H9 (cell line): Measurements from ENCODE around the gene HAGHL. TPM values are rescaled to one million over a fixed set of nuclear protein-coding genes. Genes with fewer than 3 reads are reported as not detected.

Source experiments
- DNase-seq: peaks from one replicate; pipeline ENCODE4 v3.0.0-alpha.2; 2017
- H2AFZ ChIP-seq: one replicate; pipeline ENCODE4 v1.6.1; 2013; ENCODE audit warnings: mild to moderate bottlenecking, low read length, control low read depth, moderate library complexity
- H2AK5ac ChIP-seq: 2 replicates; pipeline ENCODE4 v1.6.1; 2013; ENCODE audit warnings: low read length, control low read depth, mixed read lengths; ENCODE audit not compliant: insufficient read length
- H2BK120ac ChIP-seq: one replicate; pipeline ENCODE4 v1.6.1; 2013; ENCODE audit warnings: low read depth, mild to moderate bottlenecking, low read length, control low read depth, inconsistent platforms; ENCODE audit not compliant: poor library complexity, severe bottlenecking
- H2BK12ac ChIP-seq: 2 replicates; pipeline ENCODE4 v1.6.1; 2013; ENCODE audit warnings: low read length, control low read depth, mixed read lengths, low read depth; ENCODE audit not compliant: insufficient read length
- H2BK15ac ChIP-seq: 2 replicates; pipeline ENCODE4 v1.6.1; 2013; ENCODE audit warnings: low read depth, low read length, control low read depth
- H2BK20ac ChIP-seq: one replicate; pipeline ENCODE4 v1.6.1; 2013; ENCODE audit warnings: low read depth, mild to moderate bottlenecking, low read length, control low read depth, inconsistent platforms; ENCODE audit not compliant: poor library complexity, severe bottlenecking
- H2BK5ac ChIP-seq: 2 replicates; pipeline ENCODE4 v1.6.1; 2013; ENCODE audit warnings: low read length, control low read depth, mixed read lengths; ENCODE audit not compliant: insufficient read length
- H3K14ac ChIP-seq: 2 replicates; pipeline ENCODE4 v1.6.1; 2013; ENCODE audit warnings: low read length, control low read depth; ENCODE audit not compliant: insufficient read depth
- H3K18ac ChIP-seq: 2 replicates; pipeline ENCODE4 v1.6.1; 2013; ENCODE audit warnings: low read depth, mild to moderate bottlenecking, mixed read lengths, low read length, control low read depth; ENCODE audit not compliant: insufficient read length
- H3K23ac ChIP-seq: 2 replicates; pipeline ENCODE4 v1.6.1; 2013; ENCODE audit warnings: low read length, control low read depth, mixed read lengths, low read depth; ENCODE audit not compliant: insufficient read length
- H3K23me2 ChIP-seq: 2 replicates; pipeline ENCODE4 v1.6.1; 2013; ENCODE audit warnings: low read depth, mild to moderate bottlenecking, mixed read lengths, low read length, control low read depth; ENCODE audit not compliant: insufficient read length, poor library complexity, severe bottlenecking
- H3K27ac ChIP-seq: 2 replicates; pipeline ENCODE4 v1.5.1; 2013; ENCODE audit warnings: low read length, control low read depth, mixed read lengths, low read depth; ENCODE audit not compliant: insufficient read length
- H3K27me3 ChIP-seq: 2 replicates; pipeline ENCODE4 v1.6.1; 2013; ENCODE audit warnings: low read length, control low read depth, inconsistent platforms; ENCODE audit not compliant: insufficient read depth
- H3K4ac ChIP-seq: 2 replicates; pipeline ENCODE4 v1.6.1; 2013; ENCODE audit warnings: low read depth, mild to moderate bottlenecking, control low read depth, inconsistent platforms, low read length, moderate library complexity
- H3K4me1 ChIP-seq: 2 replicates; pipeline ENCODE4 v1.6.1; 2013; ENCODE audit warnings: low read length, control low read depth, inconsistent platforms; ENCODE audit not compliant: insufficient read depth
- H3K4me2 ChIP-seq: 2 replicates; pipeline ENCODE4 v1.6.1; 2013; ENCODE audit warnings: low read length, control low read depth, mixed read lengths; ENCODE audit not compliant: insufficient read length, insufficient read depth
- H3K56ac ChIP-seq: 2 replicates; pipeline ENCODE4 v1.6.1; 2013; ENCODE audit warnings: low read depth, mild to moderate bottlenecking, mixed read lengths, low read length, control low read depth; ENCODE audit not compliant: insufficient read length
- H3K79me1 ChIP-seq: 2 replicates; pipeline ENCODE4 v1.6.1; 2013; ENCODE audit warnings: low read depth, mild to moderate bottlenecking, moderate library complexity, low read length, control low read depth, inconsistent platforms; ENCODE audit not compliant: insufficient read depth, poor library complexity, severe bottlenecking
- H3K79me2 ChIP-seq: 2 replicates; pipeline ENCODE4 v1.6.1; 2013; ENCODE audit warnings: low read length, control low read depth, inconsistent platforms; ENCODE audit not compliant: insufficient read depth
- H3K9ac ChIP-seq: 2 replicates; pipeline ENCODE4 v1.6.1; 2013; ENCODE audit warnings: low read length, control low read depth, mixed read lengths; ENCODE audit not compliant: insufficient read length; ENCODE audit errors: extremely low read depth
- H3K9me3 ChIP-seq: one replicate; pipeline ENCODE4 v1.6.1; 2013; ENCODE audit warnings: low read depth, low read length, inconsistent platforms; ENCODE audit not compliant: control insufficient read depth
- H3T11ph ChIP-seq: one replicate; pipeline ENCODE4 v1.6.1; 2013; ENCODE audit warnings: mild to moderate bottlenecking, low read length, control low read depth, inconsistent platforms
- H4K20me1 ChIP-seq: one replicate; pipeline ENCODE4 v1.6.1; 2013; ENCODE audit not compliant: control insufficient read depth, insufficient read length, insufficient read depth
- H4K5ac ChIP-seq: 2 replicates; pipeline ENCODE4 v1.6.1; 2013; ENCODE audit warnings: low read depth, mild to moderate bottlenecking, mixed read lengths, low read length, control low read depth; ENCODE audit not compliant: insufficient read length
- H4K8ac ChIP-seq: replicated peaks from 2 replicates; pipeline ENCODE4 v1.6.1; 2013; ENCODE audit warnings: low read length, control low read depth, mixed read lengths, low read depth; ENCODE audit not compliant: insufficient read length
- H4K91ac ChIP-seq: 2 replicates; pipeline ENCODE4 v1.6.1; 2013; ENCODE audit warnings: low read depth, mild to moderate bottlenecking, moderate library complexity, mixed read lengths, low read length, control low read depth; ENCODE audit not compliant: insufficient read length
- H3K27ac Mint-ChIP-seq, 3 experiments: 2 replicates in 2 of 3; 3 replicates in 1 of 3; pipeline ENCODE4 v1.8.0; 2020 to 2021; ENCODE audit warnings: mixed read lengths in 3 of 3, mild to moderate bottlenecking in 1 of 3, moderate library complexity in 1 of 3
- H3K27me3 Mint-ChIP-seq: 2 replicates; pipeline ENCODE4 v1.8.0; 2021; ENCODE audit warnings: low read depth, mild to moderate bottlenecking, moderate library complexity, mixed read lengths
- H3K36me3 Mint-ChIP-seq, 3 experiments: 2 replicates in 2 of 3; 3 replicates in 1 of 3; pipeline ENCODE4 v1.8.0; 2020 to 2021; ENCODE audit warnings: low read depth in 3 of 3, mixed read lengths in 3 of 3; ENCODE audit not compliant: insufficient read depth in 1 of 3
- H3K4me1 Mint-ChIP-seq, 2 experiments: 2 replicates each; pipeline ENCODE4 v1.8.0; 2020; ENCODE audit warnings: mixed read lengths in 2 of 2
- H3K4me3 Mint-ChIP-seq, 2 experiments: 2 replicates in 1 of 2; 3 replicates in 1 of 2; pipeline ENCODE4 v1.8.0; 2020 to 2021; ENCODE audit warnings: mild to moderate bottlenecking in 2 of 2, mixed read lengths in 2 of 2, moderate library complexity in 1 of 2
- H3K9me3 Mint-ChIP-seq, 2 experiments: 2 replicates in 1 of 2; 3 replicates in 1 of 2; pipeline ENCODE4 v1.8.0; 2020; ENCODE audit warnings: mild to moderate bottlenecking in 2 of 2, mixed read lengths in 2 of 2, moderate library complexity in 1 of 2
- CTCF ChIP-seq: fragments of 200-600 bp; sonication (generic); conservative IDR thresholded peaks from 3 replicates; pipeline ENCODE4 v1.8.0; 2021; ENCODE audit warnings: antibody characterized with exemption, mild to moderate bottlenecking
- WGBS: extraction: QIAGEN DNeasy Blood & Tissue Kit; methylation state at CpG from one replicate; pipeline ENCODE4 v1.1.7; 2013; ENCODE audit warnings: missing lambda C conversion rate, low lambda C conversion rate, mixed read lengths; ENCODE audit not compliant: insufficient read length; ENCODE audit errors: extremely low coverage; 5-methylcytosine and 5-hydroxymethylcytosine counted together
- total RNA-seq: library from RNA; stranded (reverse); gene quantifications from 2 replicates; pipeline ENCODE4 v1.2.1, GENCODE V29; 2021

Gene HAGHL
- total RNA-seq, 1 experiment from 2014 or later = 25.2 TPM

DNA sequence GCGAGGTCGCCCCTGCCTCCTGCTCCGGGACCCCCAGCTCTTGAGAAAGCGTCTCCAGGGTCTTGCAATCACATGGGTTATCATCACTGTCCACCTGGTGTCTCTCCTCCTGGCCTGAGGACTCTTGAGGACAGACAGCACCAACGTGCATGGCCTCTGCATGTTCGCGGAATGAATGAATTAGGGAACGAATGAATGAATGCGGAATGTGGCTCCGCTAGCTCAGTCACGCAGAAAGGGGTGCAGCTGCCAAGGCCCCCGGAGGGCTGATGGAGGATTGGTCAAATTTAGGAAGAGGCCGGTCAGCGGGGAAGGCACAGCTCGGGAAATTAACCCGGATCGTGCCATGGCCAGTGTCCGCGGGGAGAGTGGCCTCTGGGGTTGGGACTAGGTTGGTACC, 24.6 kb upstream of the HAGHL start:
- no peak overlapping the region for H3K9ac ChIP-seq
- no peak overlapping the region for H3K4me2 ChIP-seq
- no peaks in the 10 kb centered on the region for H3K4me1 ChIP-seq
- no peaks in the 10 kb centered on the region for H3K79me2 ChIP-seq
- no peaks in the 10 kb centered on the region for H4K20me1 ChIP-seq
- H3K27me3 Mint-ChIP-seq = peaks cover 89% of the 10 kb centered on the region
- H3K36me3 Mint-ChIP-seq = peaks cover 0 to 3% (median 0%) of the 10 kb centered on the region in 3 experiments; a peak in 2 of 7 replicates
- peaks cover 4% of the 10 kb centered on the region for H3K23me2 ChIP-seq
- no peak overlapping the region for H4K5ac ChIP-seq
- peak overlapping the region in 1 of 2 experiments; percentile 41; a peak in 2 of 5 replicates for H3K4me3 Mint-ChIP-seq
- H3K18ac ChIP-seq = no peak overlapping the region
- H3K79me1 ChIP-seq = no peaks in the 10 kb centered on the region
- TF ChIP-seq CTCF = no peak
- no peaks in the 10 kb centered on the region for H3K9me3 ChIP-seq
- no peak overlapping the region for H3K4ac ChIP-seq
- H3K4me1 Mint-ChIP-seq = peaks cover 0 to 7% of the 10 kb centered on the region in 2 experiments; a peak in 1 of 4 replicates
- no peak overlapping the region for H2AFZ ChIP-seq
- H2BK120ac ChIP-seq = no peak overlapping the region
- no peak overlapping the region for H4K91ac ChIP-seq
- H3K56ac ChIP-seq = no peak overlapping the region
- H3K9me3 Mint-ChIP-seq = no peaks in the 10 kb centered on the region
- DNase-seq = no peak
- no peak overlapping the region for H4K8ac ChIP-seq
- WGBS = no CpG with 5 or more reads among the region's 19 CpGs
- no peak overlapping the region for H3K27ac ChIP-seq
- H2BK20ac ChIP-seq = no peak overlapping the region
- H2BK15ac ChIP-seq = no peak overlapping the region
- no peak overlapping the region for H3T11ph ChIP-seq
- H3K14ac ChIP-seq = no peak overlapping the region
- H3K27ac Mint-ChIP-seq = no peak overlapping the region
- H2AK5ac ChIP-seq = no peak overlapping the region
- no peak overlapping the region for H2BK5ac ChIP-seq
- H3K27me3 ChIP-seq = peaks cover 49% of the 10 kb centered on the region
- no peak overlapping the region for H2BK12ac ChIP-seq
- H3K23ac ChIP-seq = no peak overlapping the region
